Stomach (tissue), 9 donors: ENCODE measurements around the gene RASGRP2. TPM values are rescaled to one million over a fixed set of nuclear protein-coding genes. Genes with fewer than 3 reads are reported as not detected.

Experiments used
- DNase-seq, 2 donors: peaks; one replicate each; pipeline versions ENCODE4 v3.0.0 to v3.0.0-alpha.2; 2013 to 2019
- H3K27ac ChIP-seq, 5 donors: fragments of 200-600 bp in 4 of 5; sonication (generic) in 4 of 5; one replicate each; pipeline ENCODE4 v1.5.1; 2013 to 2019; ENCODE audit warnings: mild to moderate bottlenecking in 1 of 5, moderate library complexity in 1 of 5
- H3K27me3 ChIP-seq, 3 donors: fragments of 200-600 bp; sonication (generic); one replicate each; pipeline ENCODE4 v1.5.1; 2017 to 2019; ENCODE audit warnings: mixed run types in 1 of 3
- H3K36me3 ChIP-seq, 4 donors: fragments of 200-600 bp; sonication (generic); 1 replicate in 3 of 4; 2 replicates in 1 of 4; pipeline ENCODE4 v1.5.1; 2016 to 2019
- H3K4me1 ChIP-seq, 4 donors: fragments of 200-600 bp; sonication (generic); one replicate each; pipeline ENCODE4 v1.5.1; 2016 to 2019
- H3K4me3 ChIP-seq, 4 donors: fragments of 200-600 bp; sonication (generic) in 3 of 4; one replicate each; pipeline ENCODE4 v1.5.1; 2016 to 2019; ENCODE audit warnings: mild to moderate bottlenecking in 1 of 4
- H3K9me3 ChIP-seq, 4 donors: fragments of 200-600 bp; sonication (generic); one replicate each; pipeline ENCODE4 v1.5.1; 2016 to 2019
- CTCF ChIP-seq, 7 experiments: fragments of 450-650 bp in 4 of 7; fragments of 200-600 bp in 3 of 7; sonication (generic) in 3 of 7; IDR thresholded peaks; one replicate each; pipeline ENCODE4 v1.5.1; 2016 to 2019; ENCODE audit warnings: antibody characterized with exemption in 7 of 7, control low read depth in 2 of 7, mild to moderate bottlenecking in 1 of 7
- EP300 ChIP-seq: sonication (generic); formaldehyde crosslinking; IDR thresholded peaks from one replicate; pipeline ENCODE4 v1.6.1; 2017; ENCODE audit warnings: antibody characterized with exemption
- POLR2A ChIP-seq, 4 donors: fragments of 450-650 bp; IDR thresholded peaks; one replicate each; pipeline ENCODE4 v1.6.1; 2016; ENCODE audit warnings: antibody characterized with exemption in 4 of 4, control low read depth in 2 of 4, mild to moderate bottlenecking in 1 of 4, moderate library complexity in 1 of 4
- POLR2AphosphoS5 ChIP-seq, 3 donors: sonication (generic); formaldehyde crosslinking; IDR thresholded peaks; one replicate each; pipeline ENCODE4 v1.6.1; 2016; ENCODE audit warnings: antibody characterized with exemption in 3 of 3
- WGBS, 5 donors: extraction: QIAGEN DNeasy Blood & Tissue Kit in 3 of 5; methylation state at CpG; one replicate each; pipeline versions ENCODE4 v1.1.5 to v1.1.7; 2013 to 2018; 5-methylcytosine and 5-hydroxymethylcytosine counted together
- intact Hi-C: fragments of 100-400 bp; cut with DNase I; formaldehyde crosslinking; loops from one replicate; pipeline ENCODE4 v1.15.1; 2023; ENCODE audit warnings: low total_unique reads
- polyA plus RNA-seq, 3 donors: library from polyadenylated mRNA; stranded (reverse); fragments of 200-250 nt; gene quantifications; one replicate each; pipeline ENCODE4 v1.2.3, GENCODE V29; 2013
- total RNA-seq, 5 donors: library from RNA; depleted of rRNA; stranded (reverse); fragments of >200 nt; gene quantifications; one replicate each; pipeline versions ENCODE4 v1.1.0 to v1.2.3, GENCODE V29; 2014 to 2016
- donor health status: healthy with polysubstance abuse.
- donor health status: Bipolar disorder and iron deficiency.
- donor health status: healthy.

The RASGRP2 gene
- total and polyA plus RNA-seq, 8 donors, result 5.3 to 60.8 (median 11.3) TPM

GRCh38 chr11:64751136-64751535 is 7.2 kb upstream of the RASGRP2 start:
- Histone ChIP-seq H3K36me3 (peaks cover 0 to 28% (median 16%) of the 10 kb centered on the region in 4 donors), H3K27ac (no peak overlapping the region), H3K9me3 (no peaks in the 10 kb centered on the region), H3K4me3 (no peak overlapping the region), H3K4me1 (peaks cover 1 to 4% (median 3%) of the 10 kb centered on the region in 4 donors), H3K27me3 (peaks cover 0 to 2% (median 0%) of the 10 kb centered on the region in 3 donors)
- DNase-seq, result no peak
- TF ChIP-seq EP300 (no peak), POLR2AphosphoS5 (IDR thresholded peaks at IDR 0.05) (no peak), CTCF (IDR thresholded peaks at IDR 0.05) (no peak), POLR2A (IDR thresholded peaks at IDR 0.05) (no peak)
- WGBS, 5 donors, result 91 to 97% (median 94%) methylated on average over 9 of the region's 9 CpGs
- intact Hi-C loops, result no loop called here

- H3K4me1 ChIP-seq, result peaks cover 8 to 11% (median 9%) of the 10 kb centered on the region in 4 donors
- no peak overlapping the region for H3K4me3 ChIP-seq
- intact Hi-C loops, result no loop called here
- H3K36me3 ChIP-seq, result peaks cover 0 to 26% (median 16%) of the 10 kb centered on the region in 4 donors
- 92 to 96% (median 95%) methylated on average over 13 of the region's 13 CpGs for WGBS, 5 donors
- TF ChIP-seq POLR2A (IDR thresholded peaks at IDR 0.05) (no peak), CTCF (IDR thresholded peaks at IDR 0.05) (no peak), POLR2AphosphoS5 (IDR thresholded peaks at IDR 0.05) (no peak), EP300 (no peak)
- no peaks in the 10 kb centered on the region for H3K9me3 ChIP-seq
- H3K27me3 ChIP-seq, result peaks cover 0 to 8% (median 6%) of the 10 kb centered on the region in 3 donors
- H3K27ac ChIP-seq, result no peak overlapping the region
- DNase-seq, result no peak
Observed at GRCh38 chr11:64750361-64751054, 6.6 kb upstream of the RASGRP2 start.

- WGBS, 5 donors, result 85 to 89% (median 88%) methylated on average over 15 of the region's 15 CpGs
- TF ChIP-seq CTCF (IDR thresholded peaks at IDR 0.05) (no peak), EP300 (no peak), POLR2AphosphoS5 (IDR thresholded peaks at IDR 0.05) (no peak), POLR2A (IDR thresholded peaks at IDR 0.05) (no peak)
- H3K27ac ChIP-seq, result peak overlapping the region in 3 of 5 donors; percentile 46 to 93 (median 92)
- no peak overlapping the region for H3K4me3 ChIP-seq
- no peaks in the 10 kb centered on the region for H3K9me3 ChIP-seq
- DNase-seq, result no peak
- H3K36me3 ChIP-seq, result peaks cover 0 to 26% (median 16%) of the 10 kb centered on the region in 4 donors
- H3K4me1 ChIP-seq, result peaks cover 28 to 32% (median 30%) of the 10 kb centered on the region in 4 donors
- intact Hi-C loops, result no loop called here
- H3K27me3 ChIP-seq, result peaks cover 0 to 32% (median 29%) of the 10 kb centered on the region in 3 donors
Observed at GRCh38 chr11:64747961-64748665, 4.2 kb upstream of the RASGRP2 start.

GRCh38 chr11:64746486-64746885 is 2.5 kb upstream of the RASGRP2 start:
- no peaks in the 10 kb centered on the region for H3K9me3 ChIP-seq
- TF ChIP-seq EP300 (no peak), CTCF (IDR thresholded peaks at IDR 0.05) (no peak), POLR2AphosphoS5 (IDR thresholded peaks at IDR 0.05) (no peak), POLR2A (IDR thresholded peaks at IDR 0.05) (no peak)
- 73 to 80% (median 77%) methylated on average over 5 to 10 of the region's 10 CpGs for WGBS, 5 donors
- H3K4me3 ChIP-seq, result peak overlapping the region in 1 of 4 donors; percentile 56
- DNase-seq, result no peak
- H3K4me1 ChIP-seq, result peaks cover 43 to 49% (median 46%) of the 10 kb centered on the region in 4 donors
- intact Hi-C loops, result no loop called here
- peak overlapping the region; percentile 48 to 93 (median 91) for H3K27ac ChIP-seq
- peaks cover 0 to 18% (median 9%) of the 10 kb centered on the region in 4 donors for H3K36me3 ChIP-seq
- H3K27me3 ChIP-seq, result peaks cover 0 to 48% (median 45%) of the 10 kb centered on the region in 3 donors
